ENCODE results near the gene ATP5F1C. TPM values are rescaled to one million over a fixed set of nuclear protein-coding genes. Genes with fewer than 3 reads are reported as not detected.

The ATP5F1C gene
- 313 TPM for polyA plus RNA-seq (2012; ENCODE audit: insufficient read length, low read depth)

GRCh38 chr10:7787857-7788638, at the start of gene ATP5F1C, which contains the start of gene KIN:
Gene ATP5F1C (plus strand): TSS chr10:7788177. CDS start chr10:7788208, 31 bp downstream.
Gene KIN (minus strand): TSS chr10:7787993. CDS start chr10:7787933, 60 bp downstream.
- TF ChIP-seq REST (IDR thresholded peaks at IDR 0.05; ENCODE audit: insufficient read depth in 1 of 2, low read depth in 2 of 2, low read length in 2 of 2) (no peak), SIN3A (IDR thresholded peaks at IDR 0.05; ENCODE audit: borderline replicate concordance, insufficient read depth, low read length) (peak; percentile 66; the same call in 1 of the 2 replicates), FOXP2 (optimal IDR thresholded peaks at IDR 0.05; ENCODE audit: borderline replicate concordance, extremely low read depth, extremely low read length, insufficient read depth) (peak; percentile 46), POLR2AphosphoS5 (IDR thresholded peaks at IDR 0.05; ENCODE audit: low read depth, low read length) (peak; percentile 85), TAF1 (IDR thresholded peaks at IDR 0.05; ENCODE audit: borderline replicate concordance, insufficient read depth, low read length) (peak; percentile 77; the same call in 1 of the 2 replicates)

- TF ChIP-seq POLR2AphosphoS5 (IDR thresholded peaks at IDR 0.05; ENCODE audit: low read depth, low read length) (no peak), REST (IDR thresholded peaks at IDR 0.05; ENCODE audit: insufficient read depth in 1 of 2, low read depth in 2 of 2, low read length in 2 of 2) (no peak), FOXP2 (optimal IDR thresholded peaks at IDR 0.05; ENCODE audit: borderline replicate concordance, extremely low read depth, extremely low read length, insufficient read depth) (no peak), SIN3A (IDR thresholded peaks at IDR 0.05; ENCODE audit: borderline replicate concordance, insufficient read depth, low read length) (no peak), TAF1 (IDR thresholded peaks at IDR 0.05; ENCODE audit: borderline replicate concordance, insufficient read depth, low read length) (no peak)
Measured at GRCh38 chr10:7738536-7739407, 49.2 kb upstream of the ATP5F1C start.

GRCh38 chr10:7744307-7744706, 43.7 kb upstream of the ATP5F1C start:
- no peak for TF ChIP-seq TAF1 (IDR thresholded peaks at IDR 0.05; ENCODE audit: borderline replicate concordance, insufficient read depth, low read length)
- no peak for TF ChIP-seq POLR2AphosphoS5 (IDR thresholded peaks at IDR 0.05; ENCODE audit: low read depth, low read length)
- TF ChIP-seq REST (IDR thresholded peaks at IDR 0.05; ENCODE audit: insufficient read depth in 1 of 2, low read depth in 2 of 2, low read length in 2 of 2) = no peak
- no peak for TF ChIP-seq SIN3A (IDR thresholded peaks at IDR 0.05; ENCODE audit: borderline replicate concordance, insufficient read depth, low read length)
- TF ChIP-seq FOXP2 (optimal IDR thresholded peaks at IDR 0.05; ENCODE audit: borderline replicate concordance, extremely low read depth, extremely low read length, insufficient read depth) = no peak

- TF ChIP-seq SIN3A (IDR thresholded peaks at IDR 0.05; ENCODE audit: borderline replicate concordance, insufficient read depth, low read length) = no peak
- TF ChIP-seq POLR2AphosphoS5 (IDR thresholded peaks at IDR 0.05; ENCODE audit: low read depth, low read length) = no peak
- no peak for TF ChIP-seq REST (IDR thresholded peaks at IDR 0.05; ENCODE audit: insufficient read depth in 1 of 2, low read depth in 2 of 2, low read length in 2 of 2)
- no peak for TF ChIP-seq TAF1 (IDR thresholded peaks at IDR 0.05; ENCODE audit: borderline replicate concordance, insufficient read depth, low read length)
- TF ChIP-seq FOXP2 (optimal IDR thresholded peaks at IDR 0.05; ENCODE audit: borderline replicate concordance, extremely low read depth, extremely low read length, insufficient read depth) = no peak
Measured at GRCh38 chr10:7750222-7750621, 37.8 kb upstream of the ATP5F1C start.

Measured in PFSK-1 (cell line).